HL-60/S4 treated with phorbol 12-myristate 13-acetate at 8.2 ng/mL for 4 days and 3 days (cell line): ENCODE data around the gene ZFP69B.

ENCODE experiments used
- in situ Hi-C: fragments of 300-500 bp; cut with MboI; formaldehyde crosslinking; loops from 2 replicates; pipeline ENCODE4 v1.15.0; 2022; ENCODE audit warnings: low sequenced_read_pairs

The ZFP69B gene

GRCh38 chr1:40449684-40450494 is at the start of gene ZFP69B:
ZFP69B (plus strand) TSS chr1:40450476; CDS start chr1:40450962, 486 bp downstream.
- in situ Hi-C loops = no loop called here

- in situ Hi-C loops = no loop called here
Observed at GRCh38 chr1:40401473-40402201, 48.6 kb upstream of the ZFP69B start.

GRCh38 chr1:40404670-40405462 is 45.4 kb upstream of the ZFP69B start:
- in situ Hi-C loops = no loop called here

GRCh38 chr1:40405812-40406211 is 44.5 kb upstream of the ZFP69B start:
- in situ Hi-C loops = no loop called here

GRCh38 chr1:40407453-40407852 is 42.8 kb upstream of the ZFP69B start:
- in situ Hi-C loops = no loop called here

- in situ Hi-C loops = no loop called here
Observed at GRCh38 chr1:40409467-40409866, 40.8 kb upstream of the ZFP69B start.

GRCh38 chr1:40411294-40411693 is 39.0 kb upstream of the ZFP69B start:
- in situ Hi-C loops = no loop called here

GRCh38 chr1:40411843-40412242 is 38.4 kb upstream of the ZFP69B start:
- in situ Hi-C loops = no loop called here

- in situ Hi-C loops = no loop called here
Observed at GRCh38 chr1:40413527-40414252, 36.6 kb upstream of the ZFP69B start.

GRCh38 chr1:40414331-40414730 is 35.9 kb upstream of the ZFP69B start:
- in situ Hi-C loops = no loop called here

GRCh38 chr1:40416709-40417108 is 33.6 kb upstream of the ZFP69B start:
- in situ Hi-C loops = no loop called here

GRCh38 chr1:40421431-40422384 is 28.6 kb upstream of the ZFP69B start:
- in situ Hi-C loops = no loop called here

- in situ Hi-C loops = no loop called here
Observed at GRCh38 chr1:40422630-40423263, 27.5 kb upstream of the ZFP69B start.

GRCh38 chr1:40423264-40423642 is 27.0 kb upstream of the ZFP69B start:
- in situ Hi-C loops = no loop called here

GRCh38 chr1:40423951-40424618 is 26.2 kb upstream of the ZFP69B start:
- in situ Hi-C loops = no loop called here

GRCh38 chr1:40425198-40425597 is 25.1 kb upstream of the ZFP69B start:
- in situ Hi-C loops = no loop called here

GRCh38 chr1:40431385-40431784 is 18.9 kb upstream of the ZFP69B start:
- in situ Hi-C loops = no loop called here

- in situ Hi-C loops = no loop called here
Observed at GRCh38 chr1:40432644-40433390, 17.5 kb upstream of the ZFP69B start.
